GM23338 (cell line): ENCODE measurements around the gene CCDC97.

Experiments
- CREB1 ChIP-seq: fragments of 250-450 bp; sonication (Bioruptor Pico); IDR thresholded peaks from 2 replicates; pipeline ENCODE4 v1.5.0; 2020; ENCODE audit warnings: low read depth, mild to moderate bottlenecking, moderate library complexity
- CTCF ChIP-seq, 2 experiments: fragments of 200-600 bp in 1 of 2; sonication (generic) in 1 of 2; conservative IDR thresholded peaks; 2 replicates each; pipeline versions ENCODE4 v1.5.1 to v1.6.1; 2016 to 2017; ENCODE audit warnings: antibody characterized with exemption in 2 of 2, low read depth in 2 of 2, mild to moderate bottlenecking in 2 of 2, moderate library complexity in 1 of 2
- ETS1 ChIP-seq: IDR thresholded peaks from 2 replicates; pipeline ENCODE4 v1.6.1; 2016; ENCODE audit warnings: antibody characterized with exemption
- EZH2 ChIP-seq: fragments of 200-600 bp; sonication (generic); IDR thresholded peaks from one replicate; pipeline ENCODE4 v1.8.0; 2017; ENCODE audit warnings: antibody characterized with exemption, mild to moderate bottlenecking, low read depth; ENCODE audit not compliant: unreplicated experiment
- EZH2phosphoT487 ChIP-seq: fragments of 200-600 bp; sonication (generic); IDR thresholded peaks from one replicate; pipeline ENCODE4 v1.8.1; 2018; ENCODE audit warnings: antibody characterized with exemption; ENCODE audit not compliant: unreplicated experiment
- JUNB ChIP-seq: IDR thresholded peaks from one replicate; pipeline ENCODE4 v1.6.1; 2016; ENCODE audit warnings: antibody characterized with exemption; ENCODE audit not compliant: unreplicated experiment
- NANOG ChIP-seq: IDR thresholded peaks from 2 replicates; pipeline ENCODE4 v1.6.1; 2016; ENCODE audit warnings: antibody characterized with exemption, borderline replicate concordance
- POLR2AphosphoS5 ChIP-seq: IDR thresholded peaks from 2 replicates; pipeline ENCODE4 v1.6.1; 2016; ENCODE audit warnings: antibody characterized with exemption, low read depth
- REST ChIP-seq: IDR thresholded peaks from one replicate; pipeline ENCODE4 v1.6.1; 2018; ENCODE audit warnings: antibody characterized with exemption; ENCODE audit not compliant: unreplicated experiment
- STAT1 ChIP-seq: IDR thresholded peaks from one replicate; pipeline ENCODE4 v1.6.1; 2016; ENCODE audit warnings: antibody characterized with exemption; ENCODE audit not compliant: unreplicated experiment
- ZNF114 ChIP-seq: fragments of 250-450 bp; sonication (Bioruptor Pico); IDR thresholded peaks from 2 replicates; pipeline ENCODE4 v1.5.0; 2020; ENCODE audit warnings: mild to moderate bottlenecking, moderate library complexity
- ZNF331 ChIP-seq: fragments of 250-450 bp; sonication (Bioruptor Pico); IDR thresholded peaks from 2 replicates; pipeline ENCODE4 v1.5.0; 2020; ENCODE audit warnings: low read depth, mild to moderate bottlenecking, moderate library complexity
- ZNF462 ChIP-seq: fragments of 250-450 bp; sonication (Bioruptor Pico); IDR thresholded peaks from 2 replicates; pipeline ENCODE4 v1.5.0; 2020; ENCODE audit warnings: mild to moderate bottlenecking, moderate library complexity

GRCh38 chr19:41332468-41332867 is 22.5 kb downstream of the CCDC97 start:
- TF ChIP-seq CTCF (conservative IDR thresholded peaks at IDR 0.05; ENCODE audit: low read depth in 2 of 2) (no peak), EZH2 (no peak), STAT1 (no peak), REST (no peak), POLR2AphosphoS5 (no peak), ETS1 (no peak), EZH2phosphoT487 (no peak), NANOG (no peak), CREB1 (CRISPR knock-in tag) (no peak), JUNB (no peak), ZNF331 (CRISPR knock-in tag) (no peak), ZNF114 (no peak), ZNF462 (CRISPR knock-in tag) (no peak)
